Spleen (tissue), 7 donors: Measurements from ENCODE around the gene CFAP74.

Source experiments
- CTCF ChIP-seq, 11 experiments: fragments of 200-600 bp in 7 of 11; fragments of 450-650 bp in 4 of 11; sonication (generic) in 4 of 11; IDR thresholded peaks in 8 of 11; conservative IDR thresholded peaks in 3 of 11; 1 replicate in 7 of 11; 2 replicates in 4 of 11; pipeline versions ENCODE4 v1.4.0 to v1.8.0; 2016 to 2021; ENCODE audit warnings: antibody characterized with exemption in 11 of 11, inconsistent platforms in 4 of 11, mild to moderate bottlenecking in 1 of 11
- POLR2A ChIP-seq, 3 donors: fragments of 450-650 bp; IDR thresholded peaks; one replicate each; pipeline ENCODE4 v1.5.1; 2017; ENCODE audit warnings: antibody characterized with exemption in 3 of 3, mild to moderate bottlenecking in 1 of 3
- donor health status: DM: no; HTN: no; CAD: no; lungs with moderate emphysema.
- donor health status: DM: no; HTN: no; CAD: no.
- donor health status: DM: no; HTN: no; CAD: no.

GRCh38 chr1:2050461-2050792, 46.8 kb upstream of the CFAP74 start:
- TF ChIP-seq CTCF (IDR thresholded peaks at IDR 0.05 in 8 of 11, conservative IDR thresholded peaks at IDR 0.05 in 3 of 11) (no peak), POLR2A (IDR thresholded peaks at IDR 0.05) (no peak)
